K562 (cell line): Measurements from ENCODE around the gene DDX23.

Source experiments
- BRD4 ChIP-seq: fragments of 200-600 bp; sonication (generic); IDR thresholded peaks from 2 replicates; pipeline ENCODE4 v1.6.1; 2017; ENCODE audit warnings: inconsistent platforms
- CEBPG ChIP-seq, 3 experiments: fragments of 200-800 bp in 1 of 3; sonication (Bioruptor generic) in 1 of 3; sonication (generic) in 1 of 3; formaldehyde crosslinking in 1 of 3; IDR thresholded peaks in 2 of 3; conservative IDR thresholded peaks in 1 of 3; 2 replicates each; pipeline versions ENCODE4 v1.6.1 to v1.8.0; 2016 to 2022; ENCODE audit warnings: missing compliant biosample characterization in 2 of 3, missing genetic modification characterization in 2 of 3, mild to moderate bottlenecking in 1 of 3, missing genetic modification reagents in 1 of 3
- CTCF ChIP-seq, 3 experiments: IDR thresholded peaks in 2 of 3; conservative IDR thresholded peaks in 1 of 3; 2 replicates each; pipeline ENCODE4 v1.5.1; 2011 to 2012; ENCODE audit warnings: low read length in 3 of 3, mild to moderate bottlenecking in 3 of 3, control low read depth in 2 of 3, improper control_type of control experiment in 1 of 3, inconsistent platforms in 1 of 3, low read depth in 1 of 3, mixed read lengths in 1 of 3, moderate library complexity in 1 of 3; ENCODE audit not compliant: insufficient read depth in 2 of 3
- EP300 ChIP-seq: IDR thresholded peaks from 2 replicates; pipeline ENCODE4 v1.6.1; 2012; ENCODE audit warnings: low read length, improper control_type of control experiment
- JUN ChIP-seq, 2 experiments: sonication (generic) in 1 of 2; formaldehyde crosslinking in 1 of 2; IDR thresholded peaks; 2 replicates each; pipeline versions ENCODE4 v1.6.1 to v1.8.0; 2012 to 2022; ENCODE audit warnings: borderline replicate concordance in 2 of 2, mild to moderate bottlenecking in 2 of 2, improper control_type of control experiment in 1 of 2, low read depth in 1 of 2, low read length in 1 of 2, missing genetic modification reagents in 1 of 2
- MED1 ChIP-seq: sonication (generic); formaldehyde crosslinking; IDR thresholded peaks from 2 replicates; pipeline ENCODE4 v1.8.1; 2023; ENCODE audit warnings: missing genetic modification reagents, borderline replicate concordance
- OTX1 ChIP-seq: fragments of 450-650 bp; formaldehyde crosslinking; IDR thresholded peaks from 2 replicates; pipeline ENCODE4 v1.4.0; 2022; ENCODE audit warnings: mild to moderate bottlenecking
- POLR2H ChIP-seq: IDR thresholded peaks from 2 replicates; pipeline ENCODE4 v1.6.1; 2016; ENCODE audit warnings: missing genetic modification characterization, low read depth, mild to moderate bottlenecking, control low read depth, missing compliant biosample characterization, moderate library complexity
- U2AF2 ChIP-seq: fragments of 200-400 bp; formaldehyde crosslinking; optimal IDR thresholded peaks from 2 replicates; pipeline ENCODE3; 2017; ENCODE audit warnings: low read depth, mild to moderate bottlenecking, low read length
- ZBED1 ChIP-seq: IDR thresholded peaks from 2 replicates; pipeline ENCODE4 v1.6.1; 2014
- ZC3H4 ChIP-seq: sonication (generic); formaldehyde crosslinking; IDR thresholded peaks from 2 replicates; pipeline ENCODE4 v1.9.0; 2021; ENCODE audit warnings: missing genetic modification reagents, borderline replicate concordance
- ZNF274 ChIP-seq: IDR thresholded peaks from 2 replicates; pipeline ENCODE4 v1.6.1; 2011; ENCODE audit warnings: low read depth, mild to moderate bottlenecking, low read length, moderate library complexity, borderline replicate concordance

DNA sequence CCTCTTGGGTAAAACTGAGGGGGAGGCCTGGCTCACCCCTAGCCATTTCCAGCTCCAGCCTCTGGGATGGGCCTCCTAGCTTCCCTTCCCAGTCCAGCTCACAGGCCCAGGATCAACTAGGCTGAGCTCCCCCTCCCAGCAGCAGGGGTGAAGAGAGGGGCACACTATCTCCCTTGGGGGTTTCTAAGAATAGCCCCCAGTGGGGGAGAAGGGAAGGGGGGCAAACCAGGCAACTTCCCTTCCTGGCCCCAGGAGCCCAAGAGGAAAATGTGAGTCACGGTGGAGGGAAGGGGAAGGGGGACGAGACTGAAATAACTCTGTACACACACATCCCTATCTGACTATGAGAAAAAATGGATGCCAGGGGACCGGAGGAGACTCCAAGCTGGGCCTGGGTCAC, 72.1 kb downstream of the DDX23 start:
- no peak for TF ChIP-seq OTX1 (CRISPR knock-in tag)
- no peak for TF ChIP-seq ZC3H4
- no peak for TF ChIP-seq JUN (IDR thresholded peaks at IDR 0.05; ENCODE audit: borderline replicate concordance, low read depth, low read length)
- TF ChIP-seq JUN (CRISPR knock-in tag; IDR thresholded peaks at IDR 0.05; ENCODE audit: borderline replicate concordance) = no peak
- no peak for TF ChIP-seq ZBED1
- TF ChIP-seq U2AF2 = no peak
- TF ChIP-seq EP300 = no peak
- TF ChIP-seq BRD4 = no peak
- TF ChIP-seq ZNF274 = no peak
- TF ChIP-seq CEBPG (CRISPR knock-in tag; IDR thresholded peaks at IDR 0.05) = no peak
- no peak for TF ChIP-seq CEBPG (tag; conservative IDR thresholded peaks at IDR 0.05 in 1 of 2, IDR thresholded peaks at IDR 0.05 in 1 of 2)
- TF ChIP-seq POLR2H (tag) = no peak
- no peak for TF ChIP-seq CTCF (IDR thresholded peaks at IDR 0.05 in 2 of 3, conservative IDR thresholded peaks at IDR 0.05 in 1 of 3; ENCODE audit: insufficient read depth in 2 of 3, low read depth in 1 of 3, low read length in 3 of 3)
- no peak for TF ChIP-seq MED1 (CRISPR knock-in tag)
